ENCODE measurements around the gene SLC66A2. TPM values are rescaled to one million over a fixed set of nuclear protein-coding genes. Genes with fewer than 3 reads are reported as not detected.

SLC66A2 gene
- total and polyA plus RNA-seq, 8 donors, result 19.6 to 36.1 (median 22.6) TPM

DNA sequence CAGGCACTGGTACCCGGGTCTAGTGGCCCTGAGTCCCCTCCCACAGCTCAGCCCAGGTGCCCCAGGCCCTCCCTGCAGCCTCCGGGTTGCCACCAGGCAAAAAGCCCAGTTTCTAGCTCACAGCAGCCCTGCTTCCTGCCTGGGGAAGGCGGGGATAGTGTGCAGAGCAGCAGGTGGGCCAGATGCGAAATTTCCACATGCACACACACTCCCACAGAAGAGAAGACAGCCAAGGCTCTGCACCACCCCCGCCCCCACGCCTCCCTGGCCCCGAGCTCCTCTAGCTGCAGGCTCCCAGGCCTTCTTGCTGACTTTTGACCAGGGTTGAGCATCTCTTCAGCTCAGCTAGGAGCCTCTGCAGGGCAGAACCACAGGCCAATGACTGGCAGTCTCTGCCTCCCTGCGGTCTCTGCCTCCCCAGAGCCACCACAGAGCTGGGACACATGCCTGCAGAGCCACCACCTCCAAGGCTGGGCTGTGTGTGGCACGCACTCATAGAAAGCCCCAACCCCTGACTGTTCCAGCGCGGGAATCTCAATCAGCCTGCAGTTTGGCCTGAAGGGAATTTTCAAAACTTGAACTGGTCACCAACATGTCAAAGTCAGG lies 7.2 kb downstream of the SLC66A2 start:
- intact Hi-C loops (cut with DNase I), result no loop called here
- ATAC-seq (peak; percentile 88 to 96 (median 91)), DNase-seq (peak; percentile 71 to 91 (median 86)), FAIRE-seq (no peak)
- H3K36me3 ChIP-seq, result peaks cover 0 to 7% (median 4%) of the 10 kb centered on the region in 3 donors
- peaks cover 0 to 24% (median 15%) of the 10 kb centered on the region in 3 donors for H3K4me1 ChIP-seq
- no peak overlapping the region for H3K4me3 ChIP-seq
- H3K27me3 ChIP-seq, result no peaks in the 10 kb centered on the region
- TF ChIP-seq CTCF (IDR thresholded peaks at IDR 0.05), result no peak
- H3K9me3 ChIP-seq, result no peaks in the 10 kb centered on the region
- 33 to 37% methylated on average over 10 to 11 of the region's 11 CpGs for WGBS, 2 donors
- peak overlapping the region in 2 of 4 donors; percentile 23 to 28 for H3K27ac ChIP-seq

DNA sequence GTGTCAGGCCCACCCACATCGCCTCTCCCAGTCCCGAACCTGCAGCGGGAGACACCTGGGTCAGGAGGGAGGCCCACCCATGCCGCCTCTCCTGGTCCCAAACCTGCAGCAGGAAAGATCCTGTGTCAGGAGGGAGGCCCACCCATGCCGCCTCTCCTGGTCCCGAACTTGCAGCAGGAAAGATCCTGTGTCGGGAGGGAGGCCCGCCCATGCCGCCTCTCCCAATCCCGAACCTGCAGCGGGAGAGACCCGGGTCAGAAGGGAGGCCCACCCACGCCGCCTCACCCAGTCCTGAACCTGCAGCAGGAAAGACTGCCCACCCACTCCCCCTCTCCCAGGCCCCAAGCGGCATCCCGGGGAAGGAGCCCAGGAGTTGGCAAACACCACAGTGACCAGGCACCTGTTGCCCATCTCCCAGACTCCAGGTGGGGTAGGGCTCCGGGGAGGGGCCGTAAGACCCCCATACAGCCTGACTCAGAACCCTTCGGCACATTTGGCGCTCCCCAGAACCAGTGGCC lies 7.8 kb downstream of the SLC66A2 start:
- WGBS, 2 donors, result 71 to 77% methylated on average over 18 to 20 of the region's 20 CpGs
- intact Hi-C loops (cut with DNase I), result no loop called here
- peaks cover 0 to 7% (median 4%) of the 10 kb centered on the region in 3 donors for H3K36me3 ChIP-seq

GRCh38 chr18:79942786-79943607 lies 8.5 kb downstream of the SLC66A2 start:
- intact Hi-C loops (cut with DNase I), result no loop called here
- H3K27ac ChIP-seq, result no peak overlapping the region

More for the DNA sequence above, 7.8 kb downstream of the SLC66A2 start:
- DNase-seq (peak in 1 of 6 donors; percentile 82), FAIRE-seq (no peak), ATAC-seq (peak; percentile 18 to 42 (median 28))
- H3K4me3 ChIP-seq, result no peak overlapping the region
- no peak for TF ChIP-seq CTCF (IDR thresholded peaks at IDR 0.05)
- H3K27ac ChIP-seq, result peak overlapping the region in 1 of 4 donors; percentile 12
- H3K9me3 ChIP-seq, result no peaks in the 10 kb centered on the region
- no peaks in the 10 kb centered on the region for H3K27me3 ChIP-seq
- peaks cover 0 to 19% (median 15%) of the 10 kb centered on the region in 3 donors for H3K4me1 ChIP-seq

GRCh38 chr18:79942211-79942610 lies 9.2 kb downstream of the SLC66A2 start:
- Histone ChIP-seq H3K4me3 (no peak overlapping the region), H3K36me3 (peaks cover 0 to 7% (median 4%) of the 10 kb centered on the region in 3 donors), H3K9me3 (no peaks in the 10 kb centered on the region), H3K4me1 (peaks cover 0 to 16% (median 15%) of the 10 kb centered on the region in 3 donors), H3K27ac (no peak overlapping the region), H3K27me3 (no peaks in the 10 kb centered on the region)
- intact Hi-C loops (cut with DNase I), result no loop called here
- no peak for ATAC-seq
- no peak for DNase-seq
- 88 to 90% methylated on average over 7 of the region's 7 CpGs for WGBS, 2 donors
- no peak for FAIRE-seq
- no peak for TF ChIP-seq CTCF (IDR thresholded peaks at IDR 0.05)

More at GRCh38 chr18:79942786-79943607, 8.5 kb downstream of the SLC66A2 start:
- H3K9me3 ChIP-seq, result no peaks in the 10 kb centered on the region
- no peak for ATAC-seq
- no peaks in the 10 kb centered on the region for H3K27me3 ChIP-seq
- no peak for FAIRE-seq
- 80 to 84% methylated on average over 29 to 31 of the region's 31 CpGs for WGBS, 2 donors
- H3K36me3 ChIP-seq, result peaks cover 0 to 7% (median 4%) of the 10 kb centered on the region in 3 donors
- no peak overlapping the region for H3K4me3 ChIP-seq
- H3K4me1 ChIP-seq, result peaks cover 0 to 16% (median 15%) of the 10 kb centered on the region in 3 donors
- DNase-seq, result peak in 2 of 6 donors; percentile 10 to 15
- TF ChIP-seq CTCF (IDR thresholded peaks at IDR 0.05), result no peak

Data from pancreas (tissue), 10 donors.